ENCODE data around the gene SMAD4. TPM values are rescaled to one million over a fixed set of nuclear protein-coding genes. Genes with fewer than 3 reads are reported as not detected.

Gene SMAD4
- total and polyA plus RNA-seq, 2 donors (not counting 3 experiments of a cell fraction or from before 2014, with no cell fraction given) = 63.5 to 82.8 TPM

GRCh38 chr18:51098513-51098912 is 68.5 kb downstream of the SMAD4 start:
- Histone ChIP-seq H3K4me3 (replicated peaks in 1 of 3; ENCODE audit: insufficient read depth in 1 of 3, low read depth in 1 of 3, low read length in 3 of 3) (no peak overlapping the region), H3K9ac (replicated peaks; ENCODE audit: extremely low read depth, insufficient read depth, low read length) (no peak overlapping the region), H3K9me3 (replicated peaks; ENCODE audit: control insufficient read depth, insufficient read depth, low read length) (no peaks in the 10 kb centered on the region), H2AFZ (ENCODE audit: low read depth, low read length) (no peak overlapping the region), H3K4me1 (ENCODE audit: control insufficient read depth, extremely low read depth, insufficient read depth, low read length) (no peaks in the 10 kb centered on the region), H3K27ac (ENCODE audit: insufficient read depth, low read depth, low read length) (no peak overlapping the region), H3K79me2 (ENCODE audit: control insufficient read depth, insufficient read depth, low read length) (no peaks in the 10 kb centered on the region), H3K9me1 (replicated peaks; ENCODE audit: control insufficient read depth, extremely low read depth, insufficient read depth, low read length) (no peaks in the 10 kb centered on the region), H4K20me1 (replicated peaks; ENCODE audit: control insufficient read depth, extremely low read depth, insufficient read depth, low read length) (no peaks in the 10 kb centered on the region), H3K4me2 (ENCODE audit: insufficient read depth, low read length) (no peak overlapping the region), H3K36me3 (ENCODE audit: control insufficient read depth in 2 of 2, extremely low read depth in 1 of 2, insufficient read depth in 2 of 2, low read length in 2 of 2) (no peaks in the 10 kb centered on the region), H3K27me3 (ENCODE audit: control insufficient read depth in 2 of 2, insufficient read depth in 2 of 2, low read length in 2 of 2) (no peaks in the 10 kb centered on the region)
- CTCF ChIA-PET = interaction anchor here (1.0 to 1.4 kb wide), 2 partner anchors 10 to 12 kb away, joined by 3 to 4 read pairs; no protein-coding TSS in a partner anchor
- dilution Hi-C loops (cut with MboI; ENCODE audit: extremely low pct_ligation_motif_present, low sequenced_read_pairs) = no loop called here
- POLR2A ChIA-PET = no interaction called here
- no TSS peak for BruUV-seq (replicated peaks)
- FAIRE-seq (peak; percentile 46), DNase-seq (ENCODE audit: low read depth, low spot score) (no peak)
- TF ChIP-seq FOS (IDR thresholded peaks at IDR 0.05; ENCODE audit: borderline replicate concordance, insufficient read depth, low read length) (no peak), POLR2A (IDR thresholded peaks at IDR 0.05; ENCODE audit: low read depth, low read length) (no peak), CTCF (IDR thresholded peaks at IDR 0.05; ENCODE audit: extremely low read depth in 1 of 2, insufficient read depth in 1 of 2, low read depth in 1 of 2, low read length in 2 of 2) (no peak), POLR2AphosphoS5 (IDR thresholded peaks at IDR 0.05; ENCODE audit: insufficient read depth, low read depth, low read length) (no peak), JUN (IDR thresholded peaks at IDR 0.05; ENCODE audit: borderline replicate concordance, insufficient read depth, insufficient read length, low read depth) (no peak), EZH2 (IDR thresholded peaks at IDR 0.05; ENCODE audit: borderline replicate concordance, low read depth, low read length, severe bottlenecking) (no peak), GATA2 (IDR thresholded peaks at IDR 0.05; ENCODE audit: insufficient read depth, insufficient read length, low read depth, low read length) (no peak), MYC (IDR thresholded peaks at IDR 0.05; ENCODE audit: low read depth, low read length) (no peak), MAX (IDR thresholded peaks at IDR 0.05; ENCODE audit: insufficient read depth, insufficient read length) (no peak)
- intact Hi-C loops (cut with micrococcal nuclease) = no loop called here
